Raji (cell line): ENCODE measurements around the gene TMEM145.

ENCODE experiments used
- POLR2A ChIP-seq: IDR thresholded peaks from 2 replicates; pipeline ENCODE4 v1.6.1; 2011; ENCODE audit warnings: low read depth, low read length, control low read depth; ENCODE audit not compliant: insufficient read depth

TMEM145 gene

DNA sequence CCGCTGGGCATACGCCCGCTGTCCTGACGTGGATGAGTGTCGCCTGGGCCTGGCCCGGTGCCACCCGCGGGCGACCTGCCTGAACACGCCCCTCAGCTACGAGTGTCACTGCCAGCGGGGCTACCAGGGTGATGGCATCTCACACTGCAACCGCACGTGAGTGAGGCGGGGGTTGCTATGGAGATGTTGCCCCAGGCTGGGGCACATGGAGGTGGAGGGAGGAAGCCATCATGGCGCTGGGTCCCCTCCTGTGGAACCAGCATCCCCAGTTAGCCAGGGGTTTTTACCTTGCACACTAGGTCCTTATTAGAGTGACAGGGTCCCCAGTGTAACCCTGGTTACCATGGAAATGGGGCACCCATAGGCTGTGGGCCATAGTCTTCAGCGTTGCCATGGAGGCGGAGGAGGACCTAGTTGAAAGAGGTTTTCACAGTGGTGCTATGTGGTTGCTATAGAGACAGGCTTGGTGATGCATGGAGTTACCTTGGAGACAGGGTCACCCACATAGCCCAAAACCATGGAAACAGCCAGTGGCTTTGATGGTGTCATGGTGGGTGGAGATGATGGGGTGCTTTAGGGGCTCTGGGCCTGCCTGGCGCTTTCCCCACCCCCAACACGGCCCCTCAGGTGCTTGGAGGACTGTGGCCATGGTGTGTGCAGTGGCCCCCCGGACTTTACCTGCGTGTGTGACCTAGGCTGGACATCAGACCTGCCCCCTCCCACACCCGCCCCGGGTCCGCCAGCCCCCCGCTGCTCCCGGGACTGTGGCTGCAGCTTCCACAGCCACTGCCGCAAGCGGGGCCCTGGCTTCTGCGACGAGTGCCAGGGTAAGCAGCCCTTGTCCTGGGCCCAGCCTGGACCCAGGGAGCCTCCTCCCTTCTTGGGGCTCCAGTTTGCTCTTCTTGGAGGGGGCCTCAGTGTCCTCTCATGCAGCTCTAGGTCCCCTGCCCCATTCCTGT lies 39.5 kb downstream of the TMEM145 start:
- TF ChIP-seq POLR2A = no peak

DNA sequence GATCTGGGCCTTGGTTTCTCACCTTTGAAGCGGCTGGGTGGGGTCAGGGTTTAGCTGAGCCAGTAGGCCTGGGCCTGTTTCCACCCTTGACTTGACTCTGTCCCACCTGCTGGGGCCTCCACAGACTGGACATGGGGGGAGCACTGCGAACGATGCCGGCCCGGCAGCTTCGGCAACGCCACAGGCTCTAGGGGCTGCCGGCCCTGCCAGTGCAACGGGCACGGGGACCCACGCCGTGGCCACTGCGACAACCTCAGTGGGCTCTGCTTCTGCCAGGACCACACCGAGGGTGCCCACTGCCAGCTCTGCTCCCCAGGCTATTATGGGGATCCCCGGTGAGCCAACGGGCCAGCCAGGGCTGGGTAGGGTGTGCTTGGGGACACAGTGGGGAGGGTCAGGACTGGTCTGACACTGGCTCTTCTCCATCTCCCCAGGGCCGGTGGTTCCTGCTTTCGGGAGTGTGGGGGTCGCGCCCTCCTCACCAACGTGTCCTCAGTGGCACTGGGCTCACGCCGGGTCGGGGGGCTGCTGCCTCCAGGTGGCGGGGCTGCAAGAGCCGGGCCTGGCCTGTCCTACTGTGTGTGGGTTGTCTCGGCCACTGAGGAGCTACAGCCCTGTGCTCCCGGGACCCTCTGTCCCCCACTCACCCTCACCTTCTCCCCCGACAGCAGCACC lies 40.4 kb downstream of the TMEM145 start:
- TF ChIP-seq POLR2A = no peak

DNA sequence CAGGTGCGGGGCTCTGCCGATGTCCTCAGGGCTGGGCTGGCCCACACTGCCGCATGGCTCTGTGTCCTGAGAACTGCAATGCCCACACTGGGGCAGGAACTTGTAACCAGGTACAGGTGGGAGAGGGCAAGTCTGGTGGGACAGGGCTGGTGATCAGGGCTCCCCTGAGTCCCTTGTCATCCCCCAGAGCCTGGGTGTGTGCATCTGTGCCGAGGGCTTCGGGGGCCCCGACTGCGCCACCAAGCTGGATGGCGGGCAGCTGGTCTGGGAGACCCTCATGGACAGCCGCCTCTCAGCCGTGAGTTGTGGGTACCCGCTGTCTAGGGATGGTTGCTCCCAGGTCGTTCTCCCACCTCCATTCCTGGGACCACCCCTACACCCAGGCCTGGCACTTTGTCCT lies 42.8 kb downstream of the TMEM145 start:
- no peak for TF ChIP-seq POLR2A

DNA sequence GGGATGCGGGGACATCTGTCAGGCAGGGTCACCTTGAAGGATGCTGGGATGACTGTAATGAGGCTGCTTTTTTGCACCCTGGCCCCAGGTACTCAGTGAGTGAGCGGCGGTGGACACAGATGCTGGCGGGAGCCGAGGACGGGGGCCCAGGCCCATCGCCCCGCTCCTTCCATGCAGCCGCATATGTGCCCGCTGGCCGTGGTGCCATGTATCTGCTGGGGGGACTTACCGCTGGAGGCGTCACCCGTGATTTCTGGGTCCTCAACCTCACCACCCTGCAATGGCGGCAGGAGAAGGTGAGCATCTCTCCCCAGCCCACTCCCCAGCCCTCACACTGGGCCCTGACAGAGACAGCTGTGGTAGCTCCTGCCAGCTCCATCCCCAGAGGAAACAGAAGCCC lies 43.6 kb downstream of the TMEM145 start:
- TF ChIP-seq POLR2A = no peak

DNA sequence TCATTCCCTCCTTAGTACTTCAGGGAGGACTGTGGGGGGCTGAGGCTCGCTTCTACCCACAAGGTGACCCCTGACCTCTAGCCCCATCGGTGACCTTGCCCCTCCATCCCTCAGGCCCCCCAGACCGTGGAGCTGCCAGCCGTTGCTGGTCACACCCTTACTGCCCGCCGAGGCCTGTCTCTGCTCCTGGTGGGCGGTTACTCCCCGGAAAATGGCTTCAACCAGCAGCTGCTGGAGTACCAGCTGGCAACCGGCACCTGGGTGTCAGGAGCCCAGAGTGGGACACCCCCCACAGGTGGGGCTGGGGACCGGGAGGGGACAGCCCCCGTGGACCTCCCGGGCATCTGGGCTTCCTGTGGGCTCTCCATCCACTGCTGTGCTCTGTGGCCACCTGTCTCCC lies 44.2 kb downstream of the TMEM145 start:
- TF ChIP-seq POLR2A = no peak

DNA sequence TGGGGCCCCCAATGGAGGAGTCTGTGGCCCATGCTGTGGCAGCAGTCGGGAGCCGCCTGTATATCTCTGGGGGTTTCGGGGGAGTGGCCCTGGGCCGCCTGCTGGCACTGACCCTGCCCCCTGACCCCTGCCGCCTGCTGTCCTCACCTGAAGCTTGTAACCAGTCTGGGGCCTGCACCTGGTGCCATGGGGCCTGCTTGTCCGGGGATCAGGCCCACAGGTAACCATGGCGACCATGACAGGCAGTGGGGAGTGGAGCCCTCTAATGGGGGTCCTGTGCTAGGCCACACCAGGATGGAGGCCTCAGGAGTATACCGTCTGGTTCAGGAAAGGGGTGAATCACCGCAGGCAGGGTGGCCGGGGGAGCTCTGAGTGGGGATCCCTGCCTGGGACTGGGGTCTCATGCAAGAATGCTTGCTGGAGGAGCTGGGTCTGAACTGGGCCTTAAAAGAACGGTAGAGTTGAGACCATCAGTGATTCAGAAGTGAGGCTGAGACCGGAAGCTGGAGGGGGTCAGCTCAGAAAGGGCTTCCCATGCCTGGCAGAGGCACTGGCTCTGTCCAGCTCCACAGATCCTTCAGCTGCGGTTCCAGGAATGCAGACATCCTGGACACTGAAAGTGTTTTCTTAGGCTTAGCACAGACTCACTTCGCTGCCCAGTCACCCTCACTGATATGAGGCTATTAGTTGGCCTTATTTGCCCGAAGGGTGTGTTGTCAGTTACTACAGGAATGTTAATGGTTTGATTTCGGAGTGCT lies 47.9 kb downstream of the TMEM145 start:
- no peak for TF ChIP-seq POLR2A

DNA sequence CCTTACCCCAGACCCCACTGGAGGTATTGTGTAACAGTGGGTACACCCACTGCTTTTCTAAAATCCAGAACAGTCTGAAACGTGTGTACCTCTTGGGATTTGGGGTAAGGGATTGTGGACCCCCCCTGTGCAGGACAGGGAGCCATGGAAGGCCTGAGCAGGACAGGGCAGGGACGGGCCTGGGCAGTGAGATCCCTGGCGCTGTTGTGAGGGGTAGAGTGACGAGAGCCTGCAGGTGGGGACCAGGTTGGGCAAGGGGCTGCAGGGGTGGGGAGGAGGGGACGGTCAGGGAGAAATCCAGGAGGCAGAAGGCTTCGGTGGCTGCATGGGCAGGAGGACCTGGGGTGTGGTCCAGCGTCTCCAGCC lies 48.4 kb downstream of the TMEM145 start:
- no peak for TF ChIP-seq POLR2A

DNA sequence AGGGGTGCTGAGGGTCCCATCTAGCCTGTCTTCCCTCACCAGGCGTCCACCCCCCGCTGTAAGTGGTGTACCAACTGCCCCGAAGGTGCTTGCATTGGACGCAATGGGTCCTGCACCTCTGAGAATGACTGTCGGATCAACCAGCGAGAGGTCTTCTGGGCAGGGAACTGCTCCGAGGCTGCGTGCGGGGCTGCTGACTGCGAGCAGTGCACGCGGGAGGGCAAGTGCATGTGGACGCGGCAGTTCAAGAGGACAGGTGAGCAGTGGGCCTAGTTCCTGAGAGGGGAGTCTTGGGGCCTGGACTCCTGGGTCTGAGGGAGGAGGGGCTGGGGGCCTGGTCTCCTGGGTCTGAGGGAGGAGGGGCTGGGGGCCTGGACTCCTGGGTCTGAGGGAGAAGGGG lies 49.2 kb downstream of the TMEM145 start:
- no peak for TF ChIP-seq POLR2A

DNA sequence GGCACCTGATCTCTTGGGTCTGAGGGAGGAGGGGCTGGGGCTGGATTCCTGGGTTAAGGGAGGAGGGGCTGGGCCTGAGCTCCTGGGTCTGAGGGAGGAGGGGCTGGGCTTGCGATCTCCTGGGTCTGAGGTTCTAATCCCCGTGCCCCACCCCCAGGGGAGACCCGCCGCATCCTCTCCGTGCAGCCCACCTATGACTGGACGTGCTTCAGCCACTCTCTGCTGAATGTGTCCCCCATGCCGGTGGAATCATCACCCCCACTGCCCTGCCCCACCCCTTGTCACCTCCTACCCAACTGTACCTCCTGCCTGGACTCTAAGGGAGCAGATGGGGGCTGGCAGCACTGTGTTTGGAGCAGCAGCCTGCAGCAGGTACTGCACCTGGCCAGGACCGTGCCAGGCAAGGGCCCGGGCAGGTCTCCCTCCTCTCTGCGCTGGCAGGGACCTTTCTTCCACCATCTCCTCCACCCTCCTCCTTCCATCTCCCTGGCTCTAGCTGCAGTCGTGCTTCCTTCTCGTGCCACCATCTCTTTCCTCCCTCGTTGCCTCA lies 49.9 kb downstream of the TMEM145 start:
- no peak for TF ChIP-seq POLR2A

DNA sequence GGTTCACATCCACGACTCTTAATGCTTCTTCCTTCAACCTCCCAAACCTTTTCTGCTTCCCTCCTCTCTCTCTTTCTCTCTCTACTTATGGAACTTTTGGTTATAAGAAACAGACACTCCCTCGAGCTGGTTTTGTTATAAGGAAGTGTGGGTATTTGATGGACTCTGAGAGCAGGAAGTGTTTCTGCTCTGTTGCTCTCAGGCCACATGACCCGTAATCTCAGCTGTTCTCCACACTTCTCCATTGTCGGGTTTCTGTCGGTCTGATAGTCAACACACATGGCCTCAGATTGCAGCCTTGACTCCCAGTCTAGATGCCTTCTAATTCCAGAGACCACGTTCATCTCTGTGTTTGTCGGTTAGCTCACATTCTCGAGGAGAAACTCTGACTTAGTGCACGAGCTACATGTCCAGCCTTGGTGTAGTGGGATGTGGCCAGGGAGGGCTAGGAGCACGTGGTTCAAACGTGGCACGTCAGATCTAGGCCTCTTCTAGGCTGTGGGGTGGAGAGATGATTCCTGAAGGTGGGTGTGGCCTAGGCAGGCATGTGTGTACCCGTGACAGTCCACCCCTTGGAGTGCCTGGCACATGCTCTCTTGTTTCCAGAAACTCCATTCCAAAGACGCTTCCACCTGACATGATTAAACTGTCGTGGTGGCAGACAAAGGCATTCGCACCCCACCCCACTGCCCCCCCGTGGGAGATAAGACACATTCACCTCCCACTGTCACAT lies 50.7 kb downstream of the TMEM145 start:
- TF ChIP-seq POLR2A = no peak

DNA sequence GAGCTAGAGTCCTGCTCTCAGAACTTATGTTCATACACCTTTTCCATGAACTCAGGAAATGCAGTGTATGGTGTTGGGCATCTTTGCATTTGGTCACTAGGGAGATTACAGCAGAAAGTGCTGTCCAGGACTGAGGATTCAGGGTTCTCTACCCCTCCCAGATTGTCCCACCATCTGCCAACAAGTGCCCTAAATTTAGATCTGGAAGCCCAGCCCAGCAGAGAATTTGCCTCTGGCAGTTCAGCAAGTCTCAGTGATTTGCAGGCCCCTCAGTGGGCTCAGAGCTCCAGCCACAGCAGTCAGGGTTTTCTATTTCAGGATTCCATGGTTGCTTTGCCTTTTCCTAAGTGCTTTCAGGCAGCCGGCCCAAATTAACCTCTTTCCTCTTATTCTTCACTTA lies 53.6 kb downstream of the TMEM145 start:
- TF ChIP-seq POLR2A = no peak

DNA sequence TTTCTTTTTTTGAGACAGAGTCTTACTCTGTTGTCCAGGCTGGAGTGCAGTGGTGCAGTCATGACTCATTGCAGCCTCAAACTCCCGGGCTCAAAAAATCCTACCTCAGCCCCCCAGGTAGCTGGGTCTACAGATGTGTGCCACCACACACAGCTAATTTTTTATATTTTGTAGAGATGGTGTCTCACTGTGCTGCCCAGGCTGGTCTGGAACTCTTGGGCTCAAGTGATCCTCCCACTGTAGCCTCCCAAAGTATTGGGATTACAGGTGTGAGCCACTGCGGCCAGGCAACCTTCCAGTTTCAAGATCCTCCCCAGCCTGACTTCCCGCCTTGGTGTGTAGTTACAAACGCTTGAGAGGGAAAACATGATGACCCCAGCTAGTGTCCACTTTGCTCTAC lies 54.8 kb downstream of the TMEM145 start:
- no peak for TF ChIP-seq POLR2A

DNA sequence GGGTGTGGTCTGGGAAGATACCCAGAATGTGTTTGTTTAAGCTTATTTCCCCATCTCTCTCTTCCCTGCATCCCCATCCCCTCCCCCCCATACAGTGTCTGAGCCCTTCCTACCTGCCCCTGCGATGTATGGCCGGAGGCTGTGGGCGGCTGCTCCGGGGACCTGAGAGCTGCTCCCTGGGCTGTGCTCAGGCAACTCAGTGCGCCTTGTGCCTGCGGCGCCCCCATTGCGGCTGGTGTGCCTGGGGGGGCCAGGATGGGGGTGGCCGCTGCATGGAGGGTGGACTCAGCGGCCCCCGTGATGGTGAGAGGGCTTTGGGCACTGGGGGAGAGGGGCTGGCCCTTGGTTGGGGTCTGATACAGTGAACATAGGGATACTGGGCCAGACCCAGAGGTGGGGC lies 55.3 kb downstream of the TMEM145 start:
- TF ChIP-seq POLR2A = no peak

DNA sequence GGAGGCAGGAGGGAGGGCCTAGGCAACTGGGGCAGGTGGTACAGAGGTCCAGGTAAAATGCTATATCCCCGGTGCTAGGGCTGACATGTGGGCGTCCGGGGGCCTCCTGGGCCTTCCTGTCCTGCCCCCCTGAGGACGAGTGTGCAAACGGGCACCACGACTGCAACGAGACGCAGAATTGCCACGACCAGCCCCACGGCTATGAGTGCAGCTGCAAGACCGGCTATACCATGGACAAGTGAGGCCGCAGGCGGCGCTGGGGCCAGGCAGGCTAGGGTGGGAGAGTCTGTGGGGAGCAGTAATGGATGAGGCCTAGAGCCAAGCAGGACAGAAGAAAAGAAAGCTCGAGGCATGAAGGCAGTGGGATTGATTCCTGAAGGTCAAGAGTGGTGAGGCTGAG lies 55.7 kb downstream of the TMEM145 start:
- no peak for TF ChIP-seq POLR2A
